HG02852 (cell line): Measurements from ENCODE around the gene SART3.
"Not testable (repeated sequence)": the region's sequence is repeated elsewhere in the genome, so short reads cannot be mapped to it uniquely, and the experiment has no call there.

Experiments
- ATAC-seq: cut with Tn5 transposase; IDR thresholded peaks from one replicate; pipeline ENCODE4 v1.9.1; 2021; ENCODE audit warnings: mild to moderate bottlenecking, moderate library complexity; ENCODE audit not compliant: unreplicated experiment

The SART3 gene

DNA sequence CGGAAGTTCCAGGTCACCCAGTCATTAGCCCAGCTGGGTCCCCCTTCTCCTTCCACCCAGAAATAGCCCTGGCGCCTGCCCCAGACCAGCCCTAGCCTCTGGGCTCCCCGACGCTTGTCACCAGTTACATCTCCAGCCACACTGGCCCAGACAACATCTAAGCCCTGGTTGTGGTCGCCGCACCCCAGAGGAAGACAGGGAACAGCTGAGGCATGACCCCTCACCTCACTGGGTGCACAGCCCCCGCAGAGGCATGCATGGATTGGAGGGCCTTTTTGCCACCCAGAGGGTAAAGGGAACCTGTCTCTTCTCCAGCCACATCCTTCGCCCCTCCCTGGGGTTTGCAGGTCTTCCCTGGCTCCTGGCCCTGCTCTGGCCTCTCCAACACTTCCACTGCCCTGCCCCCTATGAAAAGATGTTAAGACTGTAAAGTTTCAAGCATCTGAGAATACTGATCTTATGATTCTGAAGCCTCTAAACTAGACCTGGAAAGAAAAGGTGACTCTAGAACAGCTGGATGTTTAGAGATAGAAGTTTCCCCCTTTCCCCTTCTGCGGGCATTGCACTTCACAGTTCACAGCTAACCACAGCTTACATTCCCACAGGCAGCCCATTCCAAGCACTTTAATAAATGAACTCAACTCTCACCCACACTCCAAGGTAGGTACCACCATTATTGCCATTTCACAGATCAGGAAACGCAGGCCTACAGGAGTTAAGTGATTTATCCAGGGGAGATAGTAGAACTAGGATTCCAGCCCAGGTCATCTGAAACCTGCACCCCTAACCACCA lies 22.2 kb upstream of the SART3 start:
- no peak for ATAC-seq

DNA sequence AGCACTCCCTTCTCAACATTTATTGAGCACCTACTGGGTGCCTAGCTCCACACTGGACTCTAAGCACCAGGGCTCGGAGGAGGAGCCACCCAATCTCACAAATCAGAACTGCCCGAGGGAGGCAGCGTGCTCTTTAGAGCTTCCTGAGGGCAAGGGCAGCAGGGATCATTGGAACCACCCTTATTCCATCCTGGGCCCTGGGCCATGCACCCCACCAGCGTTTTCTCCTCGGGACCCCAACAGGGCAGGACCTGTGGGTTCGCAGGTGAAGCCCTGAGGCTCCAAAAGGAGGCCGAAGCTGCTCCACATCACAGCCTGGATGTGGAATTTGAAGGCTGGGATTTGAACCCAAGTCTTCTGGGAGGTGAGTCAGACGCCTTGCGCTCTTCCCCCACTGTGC lies 21.5 kb upstream of the SART3 start:
- no peak for ATAC-seq

DNA sequence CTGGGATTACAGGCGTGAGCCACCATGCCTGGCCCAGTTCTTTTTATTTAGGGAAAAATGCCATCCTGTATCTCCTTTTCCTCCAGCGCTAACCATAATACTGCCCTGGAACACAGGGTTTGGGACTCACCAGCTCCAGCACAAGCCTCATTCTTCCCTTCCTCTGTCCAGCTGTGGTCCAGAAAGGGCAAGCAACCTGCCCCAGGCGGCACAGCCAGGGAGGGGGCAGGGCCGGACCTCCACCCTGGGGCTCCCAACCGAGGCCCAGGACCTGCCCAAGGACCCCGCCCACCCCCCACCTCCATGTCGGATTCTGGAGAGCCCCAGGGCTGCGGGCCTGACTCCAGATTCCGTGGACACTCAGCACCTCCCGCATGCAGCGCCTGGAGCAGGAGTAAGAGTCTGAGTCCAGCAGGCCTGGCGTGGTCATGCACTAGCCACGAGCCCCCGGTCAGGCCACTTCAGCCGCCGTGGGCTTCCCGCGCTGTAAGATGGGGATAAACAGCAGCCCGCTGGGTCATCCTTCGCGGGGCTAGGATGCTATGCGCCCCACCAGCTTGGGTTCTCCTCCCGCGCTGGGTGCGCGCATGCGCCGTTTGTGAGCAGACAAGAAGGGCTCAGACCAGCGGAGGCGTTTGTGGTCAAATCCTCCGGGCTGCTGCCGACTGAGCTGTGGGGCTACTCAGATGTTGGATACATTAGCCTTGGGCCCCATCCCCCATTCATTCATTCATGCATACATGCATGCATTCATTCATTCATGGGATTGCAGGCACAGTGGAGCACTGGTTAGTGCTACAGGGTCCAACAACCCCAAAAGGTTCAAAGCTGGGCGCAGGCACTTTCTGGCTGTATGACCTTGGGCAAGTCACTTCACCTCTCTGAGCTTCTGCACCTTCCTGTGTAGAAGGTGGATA lies 20.6 kb upstream of the SART3 start:
- ATAC-seq = no peak

DNA sequence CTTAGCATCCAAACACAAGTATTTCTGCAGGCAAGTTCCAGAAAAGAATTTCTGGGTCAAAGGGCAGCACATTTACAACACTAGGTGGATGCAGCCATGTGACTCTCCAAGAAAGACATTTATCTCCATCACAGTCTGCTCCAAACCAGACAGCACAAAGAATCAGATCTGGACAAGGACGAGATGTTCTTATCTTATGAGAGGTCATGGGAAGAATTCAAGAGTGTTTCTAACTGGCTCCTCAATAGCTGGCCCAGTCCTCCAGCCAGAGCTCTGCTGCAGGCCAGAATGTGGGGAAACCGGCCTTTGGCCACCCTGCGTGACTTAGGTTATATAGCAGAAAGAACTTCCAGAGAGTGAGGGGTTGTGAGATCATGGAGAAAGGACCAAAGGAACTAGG lies 19.6 kb upstream of the SART3 start:
- no peak for ATAC-seq

DNA sequence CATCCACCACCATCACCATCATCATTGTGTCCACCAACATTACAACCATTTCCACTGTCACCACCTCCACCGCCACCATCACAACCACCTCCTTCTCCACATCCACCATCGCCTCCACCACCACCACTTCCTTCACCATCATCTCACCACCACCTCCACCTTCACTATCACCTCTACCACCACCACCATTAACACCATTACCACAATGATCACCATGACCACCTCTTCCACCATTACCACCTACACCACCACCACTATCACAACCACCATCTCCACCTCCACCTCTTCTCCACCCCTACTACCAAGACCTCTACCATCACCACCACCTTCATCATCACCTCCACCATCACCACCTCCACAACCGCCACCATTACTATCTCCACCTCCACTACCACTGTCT lies 17.8 kb upstream of the SART3 start:
- ATAC-seq = no peak

DNA sequence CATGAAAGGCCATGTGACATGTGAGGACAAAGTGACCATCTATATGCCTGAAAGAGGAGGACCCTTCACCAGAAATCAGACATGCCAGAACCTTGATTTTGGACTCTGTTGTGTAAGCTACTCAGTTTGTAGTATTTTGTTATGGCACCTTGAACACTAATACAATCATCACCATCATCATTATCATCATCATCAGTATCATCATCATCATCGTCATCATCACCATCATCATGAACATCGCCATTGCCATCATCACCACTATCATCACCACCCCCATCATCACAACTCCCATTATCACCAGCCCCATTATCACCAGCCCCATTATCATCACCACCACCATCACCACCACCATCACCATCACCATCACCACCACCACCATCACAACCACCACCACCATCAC lies 17.3 kb upstream of the SART3 start:
- ATAC-seq = no peak

DNA sequence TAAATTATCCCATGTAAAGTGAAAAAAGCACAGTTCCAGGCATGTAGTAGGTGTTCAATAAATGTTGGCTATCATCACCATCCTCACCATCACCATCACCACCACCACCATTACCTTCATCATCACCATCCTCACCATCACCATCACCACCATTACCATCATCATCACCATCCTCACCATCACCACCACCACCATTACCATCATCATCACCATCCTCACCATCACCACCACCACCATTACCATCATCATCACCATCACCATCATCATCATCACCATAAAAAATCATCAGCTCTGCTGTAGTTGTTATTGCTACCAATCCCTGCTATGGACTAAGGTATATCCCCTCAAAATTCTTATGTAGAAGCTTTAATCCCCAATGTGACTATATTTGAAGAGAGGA lies 16.5 kb upstream of the SART3 start:
- no peak for ATAC-seq

DNA sequence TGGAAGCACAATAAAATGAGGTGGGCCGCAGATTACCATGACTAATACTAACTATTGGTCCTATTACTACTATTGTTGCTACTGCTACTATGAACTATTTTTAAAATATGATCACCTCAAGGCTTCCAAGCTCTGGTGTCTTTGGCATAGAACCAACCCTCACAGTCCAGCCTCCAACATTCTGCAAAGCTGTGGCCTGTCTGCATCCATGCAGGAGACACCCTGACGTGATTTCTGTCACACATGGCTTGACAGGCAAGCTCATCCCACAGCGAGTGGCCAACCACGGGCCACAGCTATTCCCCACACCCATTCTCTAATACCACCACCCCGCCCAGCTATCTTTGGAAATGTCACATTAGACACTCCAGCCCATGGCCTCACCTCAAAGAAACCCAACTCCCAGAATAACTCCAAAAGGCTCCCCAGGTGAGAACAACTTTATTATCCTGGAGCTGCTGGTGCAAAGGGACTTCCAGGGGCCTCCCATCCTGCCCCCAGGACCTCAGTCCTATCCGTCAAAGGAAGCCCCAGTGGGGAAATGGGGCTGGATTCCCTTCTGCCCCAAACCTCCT lies 15.8 kb upstream of the SART3 start:
- ATAC-seq = no peak

DNA sequence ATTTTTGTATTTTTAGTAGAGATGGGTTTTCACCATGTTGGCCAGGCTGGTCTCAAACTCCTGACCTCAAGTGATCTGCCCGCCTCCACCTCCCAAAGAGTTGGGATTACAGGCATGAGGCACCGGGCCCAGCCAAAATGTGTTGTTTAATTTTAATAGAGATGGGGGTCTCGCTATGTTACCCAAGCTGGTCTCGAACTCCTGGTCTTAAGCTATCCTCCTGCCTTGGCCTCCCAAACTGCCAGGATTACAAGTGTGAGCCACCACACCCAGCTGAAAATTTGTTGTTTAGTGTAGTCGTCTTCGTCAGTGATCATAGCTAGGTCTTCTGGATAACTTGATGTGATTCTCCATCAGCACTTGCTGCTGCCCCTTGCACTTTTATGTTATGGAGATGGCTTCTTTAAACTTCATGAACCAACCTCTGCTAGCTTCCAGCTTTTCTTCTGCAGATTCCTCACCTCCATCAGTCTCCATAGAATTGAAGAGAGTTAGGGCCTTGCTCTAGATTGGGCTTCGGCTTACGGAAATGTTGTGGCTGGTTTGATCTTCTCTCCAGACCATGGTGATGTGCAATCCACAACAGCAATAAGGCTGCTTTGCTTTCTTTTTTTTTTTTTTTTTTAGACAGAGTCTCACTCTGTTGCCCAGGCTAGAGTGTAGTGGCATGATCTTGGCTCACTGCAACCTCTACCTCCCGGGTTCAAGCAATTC lies 14.4 kb upstream of the SART3 start:
- no peak for ATAC-seq

DNA sequence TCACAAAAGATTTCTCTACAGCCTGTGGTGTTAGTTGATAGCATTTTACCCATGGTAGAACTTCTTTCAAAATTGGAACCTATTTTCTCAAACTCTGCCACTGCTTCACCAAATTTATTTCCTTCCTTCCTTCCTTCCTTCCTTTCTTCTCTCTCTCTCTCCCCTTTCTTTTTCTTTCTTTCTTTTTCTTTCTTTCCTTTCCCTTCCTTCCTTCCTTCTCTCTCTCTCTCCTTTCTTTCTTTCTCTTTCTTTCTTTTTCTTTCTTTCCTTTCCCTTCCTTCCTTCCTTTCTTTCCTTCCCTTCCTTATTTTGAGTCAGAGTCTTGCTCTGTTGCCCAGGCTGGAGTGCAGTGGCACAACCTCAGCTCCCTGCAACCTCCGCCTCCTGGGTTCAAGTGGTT lies 13.3 kb upstream of the SART3 start:
- ATAC-seq = not testable (repeated sequence)

DNA sequence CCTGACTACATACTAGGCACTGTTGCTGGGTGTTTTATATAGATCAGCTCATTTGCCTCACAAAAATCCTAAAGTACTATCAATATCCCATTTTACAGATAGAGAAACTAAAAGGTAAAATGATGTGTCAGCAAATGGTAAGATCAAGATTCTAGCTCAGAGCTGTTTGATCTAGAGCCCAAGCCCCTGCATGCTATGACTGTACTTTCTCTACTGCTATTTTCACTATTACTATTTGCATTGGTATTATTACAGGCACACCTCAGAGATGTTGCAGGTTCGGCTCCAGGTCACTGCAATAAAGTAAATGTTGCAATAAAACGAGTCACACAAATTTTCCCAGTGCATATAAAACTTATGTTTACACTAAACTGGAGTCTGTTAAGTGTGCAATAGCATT lies 12.3 kb upstream of the SART3 start:
- ATAC-seq = peak; percentile 39

DNA sequence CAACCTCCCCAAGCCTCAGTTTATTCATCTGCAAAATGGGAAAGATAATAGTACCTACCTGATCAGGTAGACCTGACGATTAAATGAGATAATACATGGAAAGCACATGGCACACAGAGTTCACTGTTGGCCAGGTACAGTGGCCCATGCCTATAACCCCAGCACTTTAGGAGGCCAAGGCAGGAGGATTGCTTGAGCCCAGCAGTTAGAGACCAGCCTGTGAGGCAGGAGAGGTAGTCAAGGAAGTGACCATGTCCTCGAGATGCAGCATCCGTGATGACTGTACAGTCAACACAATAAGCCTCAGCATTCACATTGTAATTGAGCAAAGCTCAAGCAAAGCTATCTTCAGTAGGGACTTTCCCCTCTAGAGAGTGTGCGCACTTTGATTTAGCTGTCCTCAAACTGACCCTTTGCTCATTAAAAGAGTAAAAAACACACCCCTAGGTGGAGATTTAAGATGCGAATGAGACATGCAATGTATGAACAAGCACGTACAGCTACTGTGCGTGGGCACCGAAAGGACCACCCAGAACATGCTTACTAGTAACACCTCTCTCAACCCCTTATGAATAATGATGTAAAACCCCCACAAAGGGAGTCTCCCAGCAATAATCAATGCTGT lies 11.3 kb upstream of the SART3 start:
- ATAC-seq = no peak

DNA sequence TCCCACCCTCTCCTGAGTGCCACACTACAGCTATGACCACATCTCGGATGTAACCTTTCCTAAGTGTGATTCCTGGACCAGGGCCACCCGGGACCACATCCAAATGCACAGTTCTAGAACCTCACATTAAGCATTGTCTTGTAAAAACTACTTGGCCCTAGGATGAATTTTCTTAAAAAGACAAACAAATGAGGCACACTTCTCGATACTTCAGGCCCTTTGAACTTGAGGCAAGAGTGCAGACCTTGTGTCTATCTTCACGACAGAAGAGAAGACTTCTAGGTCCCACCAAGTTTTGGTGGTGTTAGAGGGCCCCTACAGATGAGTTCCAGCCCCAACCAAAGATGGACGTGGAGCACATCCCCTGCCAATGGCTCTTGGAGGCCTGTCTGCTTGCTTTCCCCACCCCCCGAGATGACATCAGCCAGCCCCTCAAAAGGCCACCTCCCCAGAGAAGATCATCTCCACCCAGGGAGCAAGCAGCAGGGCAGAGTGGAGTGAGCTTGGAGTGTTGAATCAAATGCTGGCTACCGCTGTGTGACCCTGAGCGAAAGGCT lies 10.7 kb upstream of the SART3 start:
- ATAC-seq = no peak

DNA sequence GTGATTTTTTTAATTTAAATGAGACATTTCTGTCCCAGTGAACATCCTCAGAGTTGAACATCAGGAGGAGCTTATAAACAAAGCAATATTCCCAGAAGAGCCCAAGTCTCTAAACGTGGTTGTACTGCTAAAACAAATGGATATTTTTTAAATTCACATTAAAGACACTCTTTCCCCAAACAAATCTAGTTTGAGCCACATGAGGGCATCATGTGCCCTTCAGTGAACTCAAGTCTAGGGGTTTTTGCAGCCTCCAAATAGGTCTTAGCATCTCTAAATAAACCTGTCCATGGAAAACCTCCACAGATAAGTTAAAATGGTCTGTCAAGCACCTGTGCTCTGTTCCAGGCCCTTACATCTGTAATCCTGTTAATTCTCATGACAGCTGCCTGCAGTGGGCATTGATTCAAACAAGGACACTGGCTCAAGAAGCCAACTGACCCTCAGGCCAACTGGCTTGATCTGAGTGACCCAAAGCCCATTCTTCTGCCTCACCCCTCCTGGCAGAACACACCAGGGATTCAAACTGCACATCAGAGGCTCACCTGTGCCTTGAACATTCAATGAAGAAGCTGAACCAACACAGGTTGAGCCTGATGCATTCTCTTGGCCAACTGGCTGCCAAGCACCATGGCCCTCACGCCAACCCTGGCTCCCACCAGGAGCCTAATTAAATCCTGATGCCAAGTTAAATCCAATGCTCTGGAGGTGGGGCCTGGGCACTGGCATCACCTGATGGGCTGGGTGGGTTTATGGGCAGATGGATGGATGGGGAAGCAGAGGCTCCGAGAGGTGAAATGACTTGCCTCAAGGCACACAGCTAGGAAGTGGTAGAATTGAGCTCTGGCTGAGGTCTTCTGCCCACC lies 10.0 kb upstream of the SART3 start:
- ATAC-seq = no peak

DNA sequence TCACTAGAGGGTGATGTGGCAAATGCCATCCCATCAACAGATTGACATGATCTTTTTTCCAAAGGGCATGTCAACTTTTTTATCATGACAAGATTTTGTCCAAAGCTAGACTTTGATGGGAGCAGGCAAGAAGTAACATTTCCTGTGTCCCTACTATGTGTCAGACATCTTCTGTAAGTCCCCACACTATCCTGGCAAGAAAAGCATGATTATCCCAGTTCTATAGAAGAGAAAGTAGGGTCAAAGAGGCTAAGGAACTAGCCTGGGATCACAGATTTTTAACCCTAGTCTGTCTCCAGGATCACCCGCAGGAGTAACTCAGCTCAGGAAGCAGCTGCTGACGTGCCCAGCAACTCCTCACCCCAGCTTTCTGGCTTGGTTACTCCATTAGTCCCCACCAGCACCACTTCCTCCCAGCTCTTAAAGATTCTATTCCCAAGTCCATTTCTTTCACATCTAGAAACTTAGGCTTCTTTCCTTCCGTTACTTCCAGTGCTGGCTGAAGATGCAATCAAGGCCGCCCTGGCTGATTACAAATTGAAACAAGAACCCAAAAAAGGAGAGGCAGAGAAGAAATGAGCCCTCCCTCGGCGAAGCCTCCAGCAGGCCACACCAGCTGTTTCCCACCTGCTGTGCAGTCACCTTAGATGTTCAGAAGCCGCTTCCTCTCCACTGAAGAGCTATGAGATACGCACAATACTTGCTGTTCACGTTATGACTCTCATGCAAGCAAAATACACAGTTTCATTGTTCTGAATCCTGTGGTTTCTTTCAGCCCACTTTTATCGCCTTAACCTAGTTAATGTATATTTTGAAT lies 7.6 kb upstream of the SART3 start:
- ATAC-seq = peak; percentile 80

DNA sequence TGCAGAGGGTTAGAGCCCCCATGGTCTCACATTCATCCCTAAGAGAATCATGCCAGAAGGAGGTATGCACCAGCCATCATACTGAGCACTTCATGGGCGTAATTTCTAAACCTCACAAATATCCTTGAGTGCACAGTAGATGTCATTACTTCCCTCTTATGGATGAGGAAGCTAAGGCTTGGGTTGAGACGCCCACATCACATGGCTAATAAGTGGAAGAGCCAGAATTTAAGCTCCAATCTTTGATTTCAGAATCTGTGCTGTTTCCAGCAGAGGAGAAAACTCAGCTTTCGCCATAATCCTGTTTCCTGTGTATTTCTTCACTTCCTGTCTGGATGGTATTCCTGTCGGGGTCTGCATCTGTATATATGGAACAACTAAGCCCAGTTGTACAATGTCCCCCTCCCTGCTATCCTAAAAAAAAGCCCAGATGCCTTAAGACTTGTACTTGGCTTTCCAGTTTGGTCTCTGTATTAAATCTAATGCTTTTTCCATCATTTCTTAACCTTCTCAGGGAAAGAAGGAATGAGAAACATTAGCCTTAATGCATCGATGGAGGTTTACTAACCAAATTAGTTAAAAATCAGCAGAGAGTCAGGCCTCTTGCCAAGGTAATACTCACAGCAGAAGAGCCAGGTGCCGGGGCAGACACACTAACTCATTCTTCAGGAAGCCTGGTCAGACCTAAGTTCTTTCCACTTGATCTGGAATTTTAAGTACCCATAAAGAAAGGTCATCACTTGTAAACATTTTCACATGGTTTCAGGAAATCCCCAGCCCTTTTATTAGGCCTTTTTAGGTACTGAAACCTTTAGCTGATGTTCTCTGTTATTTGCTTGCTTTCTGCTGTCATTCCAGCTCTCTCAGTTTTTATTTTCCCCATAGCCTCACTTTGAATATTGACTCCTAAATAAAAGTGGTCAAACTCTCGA lies 6.7 kb upstream of the SART3 start:
- no peak for ATAC-seq

DNA sequence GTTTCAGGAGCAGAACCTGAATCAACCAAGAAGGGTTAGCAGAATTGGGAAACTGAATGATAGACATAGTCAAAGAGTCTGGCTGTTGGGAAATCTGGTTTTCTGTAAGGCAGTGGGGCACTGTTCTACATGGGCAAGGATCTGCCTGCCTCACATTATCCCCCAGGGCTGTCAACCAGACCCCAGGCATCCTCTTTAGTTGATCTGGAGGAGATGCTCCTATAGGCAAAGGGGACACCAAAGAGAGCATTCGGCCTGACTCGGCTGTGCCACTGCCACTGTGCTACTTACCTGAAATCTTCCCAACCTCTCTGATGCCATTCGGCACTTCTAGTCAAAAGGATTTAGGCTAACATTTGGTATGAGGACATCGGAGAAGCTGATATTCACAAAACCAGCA lies 5.5 kb upstream of the SART3 start:
- no peak for ATAC-seq

DNA sequence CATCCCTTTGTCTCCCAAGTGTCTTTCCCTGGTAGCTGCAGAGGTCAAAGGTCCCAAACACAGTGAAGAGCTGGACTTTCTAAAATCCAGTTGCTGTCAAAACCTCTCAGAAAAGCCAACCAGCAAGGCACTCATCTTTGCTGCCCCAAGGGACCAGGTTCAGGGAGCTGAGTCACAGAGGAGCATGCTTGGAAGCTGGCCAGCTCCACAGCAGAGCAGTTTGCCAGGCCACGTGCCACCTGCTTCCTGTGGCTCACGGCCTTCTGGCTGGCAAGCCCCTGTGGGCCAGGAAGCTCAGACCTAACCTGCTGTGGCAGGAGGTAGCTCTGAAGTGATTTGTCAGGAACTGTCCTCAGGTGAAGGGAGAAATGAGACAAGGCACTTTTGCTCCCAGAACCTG lies 5.0 kb upstream of the SART3 start:
- no peak for ATAC-seq
